Activated CD8-positive, alpha-beta memory T cell treated with anti-CD3 and anti-CD28 coated beads, Interleukin-2, amount 10 ng/mL, durations not matched to agents 7 days and 5 days (primary cell): Measurements from ENCODE around the gene CHMP4A. TPM values are rescaled to one million over a fixed set of nuclear protein-coding genes. Genes with fewer than 3 reads are reported as not detected.

Source experiments
- total RNA-seq, 2 experiments: library from RNA; stranded (reverse); gene quantifications; one replicate each; pipeline ENCODE4 v1.2.3, GENCODE V29; 2021

Gene CHMP4A
- total RNA-seq, 2 experiments from 2014 or later: 80.5 to 82.5 TPM

Other genes with a start within 250 kb of the CHMP4A start
- gene DHRS4L2, start 224.6 kb downstream of the CHMP4A start, total RNA-seq: 10 to 100 TPM; 16.0 to 19.4 TPM
- gene CARMIL3, start 161.5 kb downstream of the CHMP4A start, total RNA-seq: 1 to 10 TPM; 2.9 to 3.3 TPM
- under 1 TPM in 1 of 2 experiments, not detected in 1; 0.12 TPM for gene CPNE6, start 141.9 kb downstream of the CHMP4A start, total RNA-seq
- gene PCK2, start 119.2 kb downstream of the CHMP4A start, total RNA-seq: 10 to 100 TPM; 61.7 to 87.0 TPM
- 10 to 100 TPM; 86.3 to 94.4 TPM for gene DCAF11, start 98.7 kb downstream of the CHMP4A start, total RNA-seq
- 1 to 10 TPM; 2.6 to 3.2 TPM for gene NRL, start 98.5 kb downstream of the CHMP4A start, total RNA-seq
- gene FITM1, start 82.8 kb downstream of the CHMP4A start, total RNA-seq: under 1 TPM; 0.77 to 0.91 TPM
- 100 to 1,000 TPM; 420 to 454 TPM for gene PSME1, start 77.3 kb downstream of the CHMP4A start, total RNA-seq
- gene EMC9, start 71.9 kb downstream of the CHMP4A start, total RNA-seq: 10 to 100 TPM; 45.5 to 56.1 TPM
- 100 to 1,000 TPM; 577 to 623 TPM for gene PSME2, start 66.9 kb downstream of the CHMP4A start, total RNA-seq
- gene RNF31, start 66.0 kb downstream of the CHMP4A start, total RNA-seq: 100 to 1,000 TPM; 129 to 149 TPM
- gene IRF9, start 52.2 kb downstream of the CHMP4A start, total RNA-seq: 100 to 1,000 TPM; 238 to 295 TPM
- gene REC8, start 41.4 kb downstream of the CHMP4A start, total RNA-seq: 10 to 100 TPM; 52.9 to 92.8 TPM
- 10 to 100 TPM; 32.4 to 54.9 TPM for gene IPO4, start 24.7 kb downstream of the CHMP4A start, total RNA-seq
- 10 to 100 TPM; 26.7 to 32.8 TPM for gene TM9SF1, start 18.0 kb downstream of the CHMP4A start, total RNA-seq
- gene TSSK4, start 7.8 kb downstream of the CHMP4A start, total RNA-seq: under 1 TPM in 1 of 2 experiments, not detected in 1; 0.42 TPM
- 10 to 100 TPM; 11.4 to 16.9 TPM for gene MDP1, start 2.6 kb upstream of the CHMP4A start, total RNA-seq
- gene NEDD8, start 18.9 kb upstream of the CHMP4A start, total RNA-seq: 100 to 1,000 TPM; 181 to 205 TPM
- 10 to 100 TPM; 70.6 to 71.3 TPM for gene GMPR2, start 19.4 kb upstream of the CHMP4A start, total RNA-seq
- gene TINF2, start 29.1 kb upstream of the CHMP4A start, total RNA-seq: 100 to 1,000 TPM; 111 to 130 TPM
- 1 to 10 TPM; 3.0 to 5.1 TPM for gene TGM1, start 49.7 kb upstream of the CHMP4A start, total RNA-seq
- gene RABGGTA, start 58.1 kb upstream of the CHMP4A start, total RNA-seq: 10 to 100 TPM; 34.3 to 44.6 TPM
- gene DHRS1, start 86.3 kb upstream of the CHMP4A start, total RNA-seq: 10 to 100 TPM; 14.2 to 26.5 TPM
- gene NOP9, start 86.4 kb upstream of the CHMP4A start, total RNA-seq: 10 to 100 TPM; 34.2 to 38.3 TPM
- 10 to 100 TPM; 24.5 to 44.2 TPM for gene CIDEB, start 94.5 kb upstream of the CHMP4A start, total RNA-seq
- 10 to 100 TPM; 12.6 to 18.8 TPM for gene LTB4R2, start 96.7 kb upstream of the CHMP4A start, total RNA-seq
- 10 to 100 TPM; 15.6 to 32.5 TPM for gene LTB4R, start 98.0 kb upstream of the CHMP4A start, total RNA-seq
- 1 to 10 TPM; 1.6 to 3.4 TPM for gene ADCY4, start 121.6 kb upstream of the CHMP4A start, total RNA-seq
- gene RIPK3, start 126.5 kb upstream of the CHMP4A start, total RNA-seq: 10 to 100 TPM; 22.9 to 29.4 TPM
- 1 to 10 TPM in 1 of 2 experiments, not detected in 1; 1.3 TPM for gene NFATC4, start 154.7 kb upstream of the CHMP4A start, total RNA-seq
- gene NYNRIN, start 185.5 kb upstream of the CHMP4A start, total RNA-seq: under 1 TPM; 0.05 to 0.50 TPM
- 1 to 10 TPM; 5.0 to 7.1 TPM for gene CBLN3, start 216.2 kb upstream of the CHMP4A start, total RNA-seq
- 10 to 100 TPM; 73.3 to 81.2 TPM for gene KHNYN, start 216.5 kb upstream of the CHMP4A start, total RNA-seq
- 10 to 100 TPM; 45.6 to 45.9 TPM for gene SDR39U1, start 229.3 kb upstream of the CHMP4A start, total RNA-seq